GM21367 (cell line): Measurements from ENCODE around the gene GCN1.

ENCODE experiments used
- ATAC-seq: cut with Tn5 transposase; IDR thresholded peaks from one replicate; pipeline ENCODE4 v1.9.1; 2021; ENCODE audit not compliant: unreplicated experiment

GCN1 gene

DNA sequence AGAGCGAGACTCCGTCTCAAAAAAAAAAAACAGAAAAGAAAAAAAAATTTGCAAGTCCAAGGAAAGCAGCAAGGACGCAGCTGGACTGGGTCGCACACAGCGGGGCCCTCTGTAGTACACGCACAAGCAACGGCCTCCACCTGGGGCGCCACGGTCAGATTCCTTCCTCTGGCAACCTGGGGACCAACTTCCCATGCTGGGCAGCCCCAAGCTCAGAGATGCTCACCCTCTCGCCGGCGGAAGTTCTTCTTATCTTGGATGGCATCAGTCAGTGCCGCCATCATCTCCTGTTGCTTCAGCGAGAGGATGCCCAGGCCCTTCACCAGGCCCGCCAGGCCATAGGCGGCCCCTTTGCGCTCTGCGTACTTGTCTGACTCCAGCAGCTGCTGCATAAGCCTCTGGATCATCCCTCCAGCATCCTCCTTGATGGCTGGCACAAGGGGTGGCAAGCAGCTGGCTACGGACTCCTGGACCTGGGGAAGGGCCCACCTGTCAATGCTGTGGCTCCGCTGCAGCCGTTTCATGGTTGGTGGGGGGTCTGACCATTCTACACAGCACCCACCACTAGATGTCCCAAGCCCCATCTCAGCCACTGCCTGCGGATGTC lies 43.5 kb downstream of the GCN1 start:
- no peak for ATAC-seq

DNA sequence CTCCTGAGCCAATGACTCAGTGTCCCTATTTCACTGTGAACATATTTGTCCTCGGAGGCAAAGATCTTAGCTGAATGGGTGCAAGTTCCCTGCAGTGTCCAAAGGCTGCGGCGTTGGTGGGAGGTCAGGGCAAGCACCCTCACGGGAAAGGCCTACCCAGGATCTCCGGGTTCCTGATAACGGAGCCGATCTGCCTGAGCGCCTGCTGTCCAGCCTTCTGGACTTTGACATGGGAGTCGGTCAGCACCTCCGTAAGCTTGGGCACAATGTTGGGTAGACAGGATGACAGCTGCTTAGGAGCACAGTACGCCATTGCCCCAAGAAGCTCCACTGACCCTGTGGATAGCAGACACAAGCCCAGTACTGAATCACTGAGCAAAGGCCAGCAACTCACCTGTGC lies 46.5 kb downstream of the GCN1 start:
- ATAC-seq: no peak

DNA sequence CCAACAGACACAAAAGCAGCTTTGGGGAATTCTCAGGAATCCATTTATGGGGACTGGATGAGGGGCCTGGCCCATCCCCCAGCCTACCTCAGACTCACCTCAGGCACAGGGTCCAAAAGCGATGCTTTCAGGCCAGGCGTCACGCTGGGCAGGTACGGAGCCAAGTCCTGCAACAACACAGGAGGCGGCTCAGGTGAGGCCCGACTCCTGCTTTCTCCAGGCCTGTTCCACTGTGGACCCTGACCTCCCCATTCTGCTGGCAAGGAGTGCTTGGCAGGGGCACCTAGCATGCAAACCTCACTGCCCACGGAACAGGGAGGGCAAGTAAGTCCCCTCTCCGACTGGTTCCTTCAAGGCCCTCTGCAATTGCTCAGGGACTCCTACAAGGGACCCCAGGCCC lies 49.4 kb downstream of the GCN1 start:
- no peak for ATAC-seq

DNA sequence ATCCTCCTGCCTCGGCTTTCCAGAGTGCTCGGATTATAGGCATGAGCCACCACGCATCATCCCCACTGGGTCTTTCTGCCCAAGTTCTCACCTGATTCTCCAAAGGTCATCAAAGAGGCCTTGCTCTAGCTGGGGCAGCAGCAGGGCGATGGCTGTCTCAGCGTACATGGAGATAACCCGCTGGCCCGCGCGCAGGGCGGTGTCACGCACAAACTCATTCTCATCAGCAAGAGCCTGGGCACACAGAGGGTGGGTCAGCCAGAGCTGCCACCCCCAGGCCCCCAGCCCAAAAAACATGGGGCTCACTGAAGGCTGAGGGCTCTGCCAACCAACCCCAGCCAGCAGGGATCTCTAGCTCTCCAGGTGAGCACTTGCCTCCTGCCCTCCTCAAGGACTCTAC lies 50.3 kb downstream of the GCN1 start:
- ATAC-seq: no peak

DNA sequence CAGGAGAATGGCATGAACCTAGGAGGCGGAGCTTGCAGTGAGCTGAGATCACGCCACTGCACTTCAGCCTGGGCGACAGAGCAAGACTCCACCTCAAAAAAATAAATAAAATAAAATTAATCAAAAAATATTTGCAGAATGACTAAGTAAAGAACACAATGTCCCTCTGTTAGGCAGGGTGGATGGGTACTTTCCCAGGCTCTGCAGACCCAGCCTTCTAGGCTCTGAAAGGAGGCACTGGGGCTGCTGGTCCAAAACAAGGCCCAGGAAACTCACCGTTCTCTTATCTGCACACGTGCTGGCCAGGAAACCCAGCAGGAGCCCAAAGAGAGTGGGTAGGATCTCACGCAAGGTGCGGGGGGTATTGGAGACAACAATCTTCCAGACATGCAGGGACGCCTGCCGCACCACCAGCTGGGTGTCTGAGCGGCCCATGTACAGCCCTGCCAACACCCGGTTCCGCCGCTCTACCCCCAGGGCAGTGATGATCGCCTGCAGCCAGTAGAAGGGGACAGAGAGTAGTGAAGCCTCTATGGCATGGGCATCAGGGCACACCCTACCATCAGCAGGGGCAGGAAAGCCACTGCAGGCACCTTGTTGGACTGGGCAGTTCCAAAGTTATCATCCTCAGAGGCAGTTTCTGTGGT lies 52.2 kb downstream of the GCN1 start:
- no peak for ATAC-seq

DNA sequence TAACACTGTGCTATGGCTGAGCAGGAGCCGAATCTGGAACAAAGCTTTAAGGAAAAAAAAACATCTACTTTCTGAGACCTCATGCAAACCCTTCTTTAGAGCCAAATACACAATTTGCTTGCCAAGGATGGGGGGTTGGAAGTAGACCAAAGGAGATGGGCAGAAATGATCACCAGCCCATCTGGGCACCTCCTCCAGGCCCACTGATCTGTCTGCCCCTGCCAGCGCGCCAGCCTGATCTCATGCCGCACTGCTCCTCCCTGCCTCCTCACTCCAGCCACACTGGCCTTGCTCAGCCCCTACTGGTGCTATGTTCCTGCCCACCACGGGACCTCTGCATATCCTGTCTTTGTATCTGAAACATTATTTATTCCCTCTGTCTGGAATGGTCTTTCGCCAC lies 53.2 kb downstream of the GCN1 start:
- ATAC-seq: no peak

DNA sequence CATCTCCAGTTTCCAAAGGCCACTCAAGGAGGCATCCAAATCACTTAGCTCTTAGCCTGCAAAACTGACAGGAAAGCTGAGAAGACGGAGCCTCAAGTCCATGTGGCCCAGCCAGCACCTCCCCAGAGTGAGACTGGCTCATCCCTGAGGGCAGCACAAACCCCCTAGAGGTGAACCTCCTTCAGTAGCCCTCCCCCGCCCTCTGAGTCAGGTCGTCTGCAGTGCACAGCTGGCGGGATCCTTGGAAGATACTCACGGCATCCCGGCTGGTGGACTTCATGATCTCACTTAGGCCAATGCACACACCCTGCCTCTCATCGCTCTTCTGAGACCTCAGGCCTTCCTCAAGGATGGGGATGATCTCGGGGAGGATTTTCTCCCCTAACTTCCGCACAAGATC lies 53.9 kb downstream of the GCN1 start:
- ATAC-seq: no peak

DNA sequence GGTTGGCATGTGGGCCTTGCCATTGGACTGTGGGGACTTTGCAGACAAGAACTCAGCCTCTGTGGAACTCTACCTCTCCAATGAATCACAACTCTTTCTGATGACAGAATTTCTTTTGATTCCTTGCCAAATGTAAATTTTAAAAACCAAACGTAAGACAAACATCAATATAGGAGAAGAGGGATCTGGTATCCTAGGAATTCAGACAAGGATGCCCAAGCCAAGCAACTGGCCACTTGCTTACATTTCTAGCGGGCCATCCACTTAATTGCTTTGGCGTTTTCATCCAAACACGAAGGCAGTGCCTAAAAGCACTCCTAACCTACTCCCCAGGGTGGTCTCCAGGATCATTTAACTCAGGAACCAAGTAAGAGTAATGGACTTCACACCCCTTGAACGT lies 54.6 kb downstream of the GCN1 start:
- no peak for ATAC-seq

DNA sequence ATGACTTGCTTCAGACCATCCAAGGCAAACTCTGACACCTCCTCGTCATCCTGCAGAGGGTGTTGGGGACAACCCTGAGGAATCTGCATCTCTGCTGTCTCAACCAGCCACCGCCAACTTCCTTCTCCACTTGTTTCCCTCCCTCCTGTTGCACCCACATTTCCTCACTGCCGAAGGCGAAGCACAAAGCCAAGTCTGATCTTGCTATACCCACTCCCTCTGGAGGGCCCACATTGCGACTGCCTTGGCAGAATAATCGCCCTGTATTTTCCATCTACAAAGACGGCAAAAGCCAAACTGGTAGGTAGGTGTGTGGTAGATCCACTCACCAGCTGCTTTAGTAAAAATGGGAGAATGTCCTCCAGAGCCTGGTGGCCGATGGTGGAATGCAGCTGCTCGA lies 56.1 kb downstream of the GCN1 start:
- ATAC-seq: no peak

DNA sequence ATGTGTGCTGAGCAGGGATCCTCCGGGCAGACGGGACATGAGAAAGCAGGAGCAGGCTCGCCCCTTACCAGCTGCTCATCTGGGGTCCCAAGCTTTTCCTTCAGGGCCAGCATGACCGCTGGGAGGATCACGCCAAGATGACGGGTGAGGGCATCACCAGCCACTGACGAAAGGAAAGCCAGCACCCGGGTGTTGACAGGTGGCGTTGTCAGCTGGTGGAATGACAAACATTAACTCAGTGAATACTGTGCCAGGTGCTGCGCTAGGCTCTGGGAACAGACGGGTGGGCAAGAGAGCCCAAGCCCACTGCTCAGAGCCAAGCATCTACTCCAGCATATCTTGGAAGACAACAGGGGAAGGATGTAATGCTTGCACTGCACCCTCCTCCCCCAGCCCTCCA lies 56.7 kb downstream of the GCN1 start:
- ATAC-seq: no peak

DNA sequence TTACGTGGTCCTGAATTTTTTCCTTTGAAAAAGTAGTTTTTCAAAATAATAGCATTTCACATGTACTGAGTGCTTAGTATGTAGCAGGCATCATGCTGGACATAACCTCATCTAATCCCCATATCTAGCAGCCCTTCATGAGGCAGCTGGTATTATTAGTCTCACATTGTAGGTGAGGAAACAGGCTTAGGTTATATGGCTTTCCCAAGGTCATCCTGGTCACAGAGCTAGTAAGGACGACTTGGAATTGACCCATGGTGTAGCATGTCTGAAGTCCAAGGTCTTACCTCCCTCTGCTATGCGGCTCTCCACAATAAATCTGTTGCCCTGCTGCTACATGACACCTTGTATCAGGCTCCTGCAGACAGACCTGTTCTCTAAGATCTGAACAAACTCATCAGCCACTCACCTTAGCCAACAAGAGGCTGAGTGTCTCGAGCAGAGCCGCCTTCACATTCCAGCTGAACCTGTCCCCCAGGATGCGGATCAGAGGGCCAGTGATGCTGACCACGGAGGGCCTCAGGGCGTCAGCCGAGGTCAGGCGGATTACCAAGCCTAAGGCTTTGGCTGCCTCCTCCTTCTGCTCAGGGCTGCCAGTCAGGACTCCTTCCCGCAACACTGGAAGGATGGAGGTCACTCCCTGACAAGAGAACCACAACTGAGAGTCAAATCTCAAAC lies 58.3 kb downstream of the GCN1 start:
- ATAC-seq: no peak

DNA sequence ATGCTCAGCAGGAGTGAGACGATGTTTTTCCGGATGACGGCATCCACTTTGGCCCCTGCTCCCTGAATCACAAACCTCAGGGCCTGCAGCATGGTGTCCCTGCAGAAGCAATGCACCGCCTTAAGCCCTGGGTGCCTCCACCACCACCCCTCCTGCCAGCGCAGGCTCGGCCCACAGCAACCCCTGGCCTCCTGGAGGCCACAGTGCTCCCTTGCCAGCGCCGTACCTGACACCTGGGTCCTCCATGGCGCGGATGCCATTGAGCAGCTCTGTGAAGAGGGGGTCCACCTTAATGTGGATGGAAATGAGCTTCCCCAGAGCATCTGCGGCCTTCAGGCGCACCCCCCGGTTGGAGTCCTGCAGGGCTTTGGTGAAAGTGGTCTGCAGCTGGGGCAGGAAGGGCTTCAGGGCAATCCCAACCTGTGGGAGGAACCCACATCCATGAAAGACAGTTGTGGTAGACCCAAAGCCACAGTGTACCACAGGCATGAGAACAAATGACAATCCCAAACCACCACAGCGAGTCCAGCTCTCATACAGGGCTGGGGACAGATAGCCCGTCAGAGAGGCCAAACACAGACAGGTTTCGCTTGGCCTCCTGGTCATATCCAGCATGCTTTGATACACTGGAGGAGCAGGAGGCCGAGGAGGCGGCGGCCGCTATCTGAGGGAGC lies 60.1 kb downstream of the GCN1 start:
- no peak for ATAC-seq

DNA sequence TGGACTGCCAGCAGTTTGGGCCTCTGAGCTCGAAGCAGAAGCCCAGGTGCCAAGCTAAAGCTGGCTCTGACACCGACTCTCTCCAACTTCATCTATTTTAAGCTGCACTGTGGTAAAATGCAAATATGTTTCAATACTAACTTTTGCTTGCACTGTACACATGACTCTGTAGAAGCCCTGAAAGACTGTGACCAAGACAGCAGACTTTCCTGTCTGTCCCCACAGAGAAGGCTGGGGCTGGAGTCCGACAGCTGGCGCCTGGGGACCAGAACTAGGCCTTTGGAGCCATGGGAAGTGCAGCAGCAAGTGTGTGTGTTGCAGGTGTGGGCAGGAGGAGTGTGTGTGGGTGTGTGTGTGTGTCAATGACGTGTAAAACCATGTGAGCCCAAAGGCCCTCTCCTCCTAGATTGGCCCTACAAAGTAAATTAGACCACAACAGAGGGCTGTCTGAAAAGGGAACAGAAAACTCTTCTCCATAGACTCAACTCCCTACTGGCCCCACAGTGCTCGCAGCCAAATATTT lies 61.6 kb downstream of the GCN1 start:
- peak; percentile 85 for ATAC-seq

DNA sequence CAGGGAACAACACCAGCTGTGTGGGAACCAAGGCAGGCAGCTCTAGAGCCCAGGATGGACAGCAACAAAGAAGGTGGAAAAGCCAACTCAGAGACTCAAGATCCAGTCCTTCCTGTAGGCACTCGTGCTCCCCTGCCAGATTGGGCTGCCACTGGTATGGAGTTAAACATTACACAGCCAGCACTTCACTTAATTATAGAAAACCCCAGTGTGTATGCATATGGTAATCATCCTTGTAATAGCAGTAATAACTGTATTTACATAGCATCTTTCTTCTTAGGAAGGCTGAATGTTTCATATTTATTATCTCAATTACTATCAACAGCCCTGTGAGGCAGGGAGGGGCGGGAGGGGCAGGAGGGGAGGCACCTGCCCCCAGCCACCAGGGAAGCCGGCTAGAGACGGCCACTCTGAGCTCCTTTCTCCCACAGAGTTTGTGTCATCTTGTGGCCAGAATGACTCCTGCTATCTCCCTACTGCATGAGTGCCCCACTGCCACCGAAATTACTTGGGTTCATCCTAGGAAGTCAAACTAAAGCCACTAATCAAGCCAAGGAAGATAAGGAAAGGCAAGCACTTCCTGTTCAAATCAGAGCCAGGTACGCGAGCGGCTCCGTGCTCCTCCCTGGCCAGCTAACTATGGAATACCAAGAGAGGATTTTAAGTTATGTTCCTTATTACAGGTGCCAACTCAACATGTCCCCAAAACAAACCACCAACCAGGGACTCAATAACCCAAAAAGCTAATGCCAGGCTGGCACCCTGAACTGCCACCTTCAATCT lies 62.3 kb downstream of the GCN1 start:
- no peak for ATAC-seq

DNA sequence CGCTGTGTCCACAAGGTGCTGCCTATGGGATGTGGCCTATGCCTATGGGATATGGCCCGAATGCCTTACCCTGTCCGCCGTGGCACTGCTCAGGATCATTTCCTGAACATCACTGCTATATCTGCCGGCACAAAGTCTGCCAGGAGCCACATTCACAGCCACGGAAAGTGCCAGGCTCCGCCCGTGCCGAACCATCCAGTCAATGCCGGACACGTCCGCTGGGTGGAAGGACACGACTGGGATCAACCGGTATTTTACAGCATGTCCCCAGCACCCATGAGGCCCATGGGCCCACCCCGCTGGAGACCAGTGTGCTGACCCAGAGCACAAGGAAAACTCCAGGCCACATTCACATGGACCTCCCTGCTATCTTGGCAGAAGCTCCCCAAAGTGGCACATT lies 63.4 kb downstream of the GCN1 start:
- no peak for ATAC-seq

DNA sequence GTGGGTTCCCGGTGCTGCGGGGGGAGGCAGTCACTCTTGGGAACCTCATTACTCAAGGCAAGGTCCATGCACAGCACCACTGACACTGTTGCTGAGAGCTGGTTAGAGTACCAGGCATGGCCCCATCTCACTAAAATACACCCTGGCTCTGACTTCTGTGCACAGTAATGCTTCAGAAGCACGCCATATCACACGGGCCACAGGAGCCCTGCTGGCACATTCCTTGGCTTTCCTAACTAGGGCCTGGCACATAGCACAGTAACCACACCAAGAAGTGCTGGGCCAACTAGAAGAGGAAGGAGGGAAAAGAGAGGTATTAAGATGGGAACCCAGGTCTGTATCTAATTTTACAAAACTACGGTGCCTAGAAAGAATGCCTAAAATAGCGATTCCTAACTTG lies 64.5 kb downstream of the GCN1 start:
- no peak for ATAC-seq

DNA sequence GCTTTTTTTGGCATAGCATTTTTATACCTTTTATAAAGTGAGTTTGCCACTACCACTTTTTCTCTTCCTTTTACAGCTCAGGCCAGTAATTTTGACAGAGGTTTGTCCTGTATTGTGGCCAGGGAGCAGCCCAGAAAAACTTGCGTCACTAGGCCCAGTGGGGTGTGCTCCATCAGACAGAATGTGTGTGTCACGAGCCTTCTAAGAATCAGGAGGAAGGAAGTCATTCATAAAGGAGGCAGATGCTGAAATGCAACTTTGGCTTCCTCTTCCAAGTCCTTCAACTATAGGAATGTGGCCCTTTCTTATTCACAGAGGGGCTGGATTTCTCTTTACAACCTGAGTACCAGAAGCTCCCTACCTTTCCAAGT lies 67.9 kb downstream of the GCN1 start:
- no peak for ATAC-seq

DNA sequence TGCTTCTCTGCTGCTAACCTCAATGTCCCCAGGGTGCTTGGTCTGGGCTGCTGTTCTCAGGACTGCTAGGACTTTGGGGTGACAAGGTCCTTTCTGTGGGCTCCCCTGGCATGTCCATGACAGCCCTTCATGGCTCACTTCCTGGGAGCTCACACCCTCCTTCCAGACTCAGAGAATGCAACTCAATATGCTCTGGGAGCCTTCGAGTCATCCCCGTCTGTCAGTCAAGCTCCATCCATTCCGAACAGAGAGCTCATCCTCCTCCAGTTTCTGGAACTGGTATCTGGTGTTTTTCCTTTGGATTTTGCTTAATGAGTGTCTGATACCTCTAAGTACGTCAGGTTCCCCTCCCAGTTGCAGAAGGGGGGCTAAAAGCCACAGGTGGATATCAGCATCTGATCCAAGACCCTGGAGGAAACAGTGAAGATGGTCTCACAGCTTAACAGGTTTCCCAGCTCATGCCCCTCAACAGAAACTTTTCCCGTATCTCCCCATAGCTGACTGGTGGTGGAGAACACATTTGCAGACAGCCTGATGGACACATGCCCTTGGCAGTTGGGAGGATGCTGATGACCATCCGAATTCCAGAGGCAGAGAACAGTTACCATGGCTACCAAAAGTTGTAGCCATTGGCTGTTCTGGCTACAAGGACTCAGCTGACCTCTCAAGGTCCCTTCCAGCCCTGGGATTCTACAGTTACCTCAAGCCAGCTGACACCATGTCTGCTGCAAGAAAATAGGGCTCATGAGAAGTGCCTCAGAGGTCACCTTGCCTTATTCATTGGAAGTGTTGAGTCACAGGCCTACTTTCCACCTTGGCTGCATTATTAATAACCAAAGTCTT lies 68.5 kb downstream of the GCN1 start:
- ATAC-seq: no peak

DNA sequence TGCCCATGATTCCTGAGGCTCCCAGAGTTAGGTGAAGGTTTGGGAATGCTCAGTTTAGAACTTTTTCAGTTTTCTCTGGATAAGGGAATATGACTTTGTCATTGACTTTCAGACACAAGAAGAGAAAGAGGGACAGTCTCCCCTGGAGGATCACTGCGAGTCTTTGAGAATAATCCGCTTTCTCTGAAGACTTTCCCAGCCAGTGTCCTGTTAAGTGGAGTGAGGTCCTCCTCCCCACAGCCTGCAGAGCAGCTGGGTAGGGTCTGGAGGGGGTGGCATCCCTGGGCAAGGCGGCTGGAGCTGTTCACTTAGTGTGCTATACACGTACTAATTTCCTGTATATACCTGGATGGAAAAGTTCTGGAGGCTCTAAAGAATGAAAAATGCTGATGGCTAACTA lies 69.5 kb downstream of the GCN1 start:
- ATAC-seq: no peak

DNA sequence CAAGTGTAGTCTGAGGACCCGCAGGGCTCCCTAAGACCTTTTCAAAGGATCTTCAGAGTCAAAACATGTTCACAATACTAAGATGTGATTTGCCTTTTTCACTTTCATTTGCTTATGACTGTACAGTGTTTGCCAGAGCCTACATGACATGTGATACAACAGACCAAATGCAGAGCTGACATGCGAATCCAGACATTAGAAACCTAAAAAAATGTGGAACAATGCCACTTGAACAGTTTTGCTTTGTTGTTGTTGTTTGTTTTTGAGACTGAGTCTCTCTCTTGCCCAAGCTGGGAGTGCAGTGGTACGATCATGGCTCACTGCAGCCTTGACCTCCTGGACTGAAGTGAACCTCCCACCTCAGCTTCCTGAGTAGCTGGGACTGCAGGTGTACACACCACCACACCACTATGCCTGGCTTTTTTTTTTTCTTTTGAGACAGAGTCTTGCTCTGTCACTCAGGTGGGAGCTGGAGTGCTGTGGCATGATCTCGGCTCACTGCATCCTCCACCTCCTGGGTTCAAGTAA lies 72.7 kb downstream of the GCN1 start:
- ATAC-seq: peak; percentile 32
